Activated gamma-delta T cell (primary cell): Measurements from ENCODE around the gene FAM53C.
"Not testable (repeated sequence)": the region's sequence is repeated elsewhere in the genome, so short reads cannot be mapped to it uniquely, and the experiment has no call there.

ENCODE experiments used
- DNase-seq: peaks from one replicate; lab custom pipeline; 2025; lab: John Stamatoyannopoulos, UW

Gene FAM53C

GRCh38 chr5:138351056-138351455 lies 13.0 kb downstream of the FAM53C start:
- no peak for DNase-seq

GRCh38 chr5:138351517-138351916 lies 13.5 kb downstream of the FAM53C start:
- no peak for DNase-seq

- DNase-seq, result peak; percentile 88
These were observed 14.1 kb downstream of the FAM53C start, which contains the start of gene KDM3B for GRCh38 chr5:138352071-138352721. Gene KDM3B (plus strand): TSS chr5:138352685. CDS start chr5:138352796, 111 bp downstream.

GRCh38 chr5:138352722-138353559 lies 14.9 kb downstream of the FAM53C start:
- DNase-seq, result peak; percentile 64

GRCh38 chr5:138353560-138354080 lies 15.6 kb downstream of the FAM53C start:
- no peak for DNase-seq

- DNase-seq, result no peak
These were observed 16.3 kb downstream of the FAM53C start for GRCh38 chr5:138354387-138354786.

GRCh38 chr5:138354926-138355378 lies 16.9 kb downstream of the FAM53C start:
- DNase-seq, result no peak

- no peak for DNase-seq
These were observed 21.6 kb downstream of the FAM53C start for GRCh38 chr5:138359621-138360020.

GRCh38 chr5:138360941-138361452 lies 22.9 kb downstream of the FAM53C start:
- no peak for DNase-seq

- no peak for DNase-seq
These were observed 26.5 kb downstream of the FAM53C start for GRCh38 chr5:138364576-138364975.

GRCh38 chr5:138366632-138367382 lies 28.7 kb downstream of the FAM53C start:
- no peak for DNase-seq

- no peak for DNase-seq
These were observed 31.2 kb downstream of the FAM53C start for GRCh38 chr5:138369261-138369660.

- DNase-seq, result no peak
These were observed 31.6 kb downstream of the FAM53C start for GRCh38 chr5:138369706-138370105.

- no peak for DNase-seq
These were observed 32.5 kb downstream of the FAM53C start for GRCh38 chr5:138370537-138370936.

GRCh38 chr5:138371454-138371853 lies 33.4 kb downstream of the FAM53C start:
- DNase-seq, result no peak

GRCh38 chr5:138372225-138372624 lies 34.2 kb downstream of the FAM53C start:
- DNase-seq, result no peak

GRCh38 chr5:138372653-138373052 lies 34.6 kb downstream of the FAM53C start:
- DNase-seq, result no peak

GRCh38 chr5:138382347-138382746 lies 44.3 kb downstream of the FAM53C start:
- DNase-seq, result no peak

- DNase-seq, result no peak
These were observed 47.6 kb downstream of the FAM53C start for GRCh38 chr5:138385660-138386059.

- no peak for DNase-seq
These were observed 48.2 kb downstream of the FAM53C start for GRCh38 chr5:138386290-138386689.

GRCh38 chr5:138389332-138389731 lies 51.3 kb downstream of the FAM53C start:
- DNase-seq, result no peak

GRCh38 chr5:138389911-138390310 lies 51.8 kb downstream of the FAM53C start:
- not testable (repeated sequence) for DNase-seq
